ENCODE results near the gene RBM8A.
A peak's percentile ranks its signal among the peaks of the same experiment; 100 is the strongest.
"Not testable (repeated sequence)": the region's sequence is repeated elsewhere in the genome, so short reads cannot be mapped to it uniquely, and the experiment has no call there.

The RBM8A gene

DNA sequence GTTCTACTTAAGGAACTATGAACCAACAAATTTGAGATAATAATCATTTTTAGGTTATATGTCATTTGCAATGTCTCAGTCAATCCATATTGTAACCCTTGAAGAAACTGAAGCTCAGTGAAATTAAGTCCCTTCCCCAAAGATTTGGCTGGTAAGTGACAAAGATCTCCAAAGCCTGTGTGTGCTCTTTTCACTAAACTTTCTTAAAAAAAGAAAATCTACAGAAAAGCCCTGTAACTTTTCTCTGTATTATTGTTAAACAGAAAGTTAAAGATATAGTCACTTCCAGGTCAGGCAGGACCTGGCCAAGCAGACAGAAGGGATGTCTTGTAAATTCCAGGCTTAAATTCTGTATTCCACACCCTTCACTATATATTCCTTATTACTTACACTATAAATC, 29.1 kb upstream of the RBM8A start:
- DNase-seq: no peak

DNA sequence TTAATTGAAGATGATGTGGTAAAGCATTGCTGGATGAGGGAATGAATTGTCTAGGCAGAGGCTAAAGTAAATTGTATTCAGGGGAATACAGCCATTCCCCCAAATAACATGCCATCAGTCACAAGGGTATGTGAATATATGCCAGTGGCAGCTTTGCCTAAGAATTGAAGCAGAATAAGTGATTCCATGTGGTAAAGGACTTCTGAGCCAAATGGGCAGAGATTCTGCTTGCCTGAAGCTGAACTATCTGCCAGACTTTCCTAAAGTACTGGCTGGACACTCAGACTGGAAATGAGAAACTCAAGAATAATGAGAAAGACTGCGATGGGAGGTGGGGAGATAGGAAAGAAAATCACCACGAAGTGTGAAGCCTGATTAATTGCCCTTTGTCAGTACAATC, 28.2 kb upstream of the RBM8A start:
- no peak for DNase-seq

DNA sequence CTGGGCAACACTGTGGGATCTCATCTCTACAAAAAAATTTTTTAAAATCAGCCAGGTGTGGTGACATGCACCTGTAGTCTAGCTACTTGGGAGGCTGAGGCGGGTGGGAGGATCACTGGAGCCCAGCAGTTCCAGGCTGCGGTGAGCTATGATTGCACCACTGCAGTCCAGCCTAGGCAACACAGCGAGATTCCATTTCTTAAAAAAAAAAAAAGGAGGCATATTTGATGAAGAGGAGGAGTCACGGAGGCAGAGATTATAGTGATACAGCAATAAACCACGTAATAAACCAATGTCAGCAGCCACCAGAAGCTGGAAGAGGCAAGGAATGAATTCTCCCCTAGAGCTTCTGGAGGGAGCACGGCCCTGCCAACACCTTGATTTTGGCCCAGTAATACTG, 26.6 kb upstream of the RBM8A start:
- DNase-seq: no peak

DNA sequence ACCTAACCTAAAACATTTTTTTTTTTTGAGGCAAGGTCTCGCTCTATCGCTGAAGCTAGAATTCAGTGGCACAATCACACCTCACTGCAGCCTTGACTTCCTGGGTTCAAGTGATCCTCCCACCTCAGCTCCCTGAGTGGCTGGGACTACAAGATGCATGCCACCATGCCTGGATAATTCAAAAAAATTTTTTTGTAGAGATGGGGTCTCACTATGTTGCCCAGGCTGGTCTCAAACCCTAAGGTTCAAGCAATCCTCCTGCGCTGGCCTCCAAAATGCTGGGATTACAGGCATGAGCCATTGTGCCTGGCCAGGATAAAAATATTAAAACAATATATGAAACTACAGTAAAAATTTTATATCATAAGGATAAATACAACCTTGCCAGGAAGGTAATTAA, 25.6 kb upstream of the RBM8A start:
- no peak for DNase-seq

DNA sequence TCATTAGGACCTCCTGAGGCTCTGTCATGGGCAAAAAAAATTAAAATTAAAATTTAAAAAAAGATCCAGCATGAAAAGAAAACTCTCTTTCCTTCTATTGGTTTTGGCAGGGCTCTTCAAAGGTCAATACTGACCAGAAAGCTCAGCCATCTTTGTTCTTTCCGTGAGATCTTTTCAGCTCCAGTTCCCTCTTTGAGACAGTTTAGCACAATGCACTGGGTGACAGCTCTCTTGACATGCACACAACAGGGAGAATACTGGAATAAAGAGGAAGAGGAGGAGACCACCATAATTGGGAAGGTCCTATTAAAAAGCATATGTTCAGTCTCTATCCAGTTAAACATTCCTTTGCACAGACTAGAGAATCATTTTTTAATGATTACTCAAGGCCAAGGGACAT, 24.2 kb upstream of the RBM8A start:
- no peak for DNase-seq

DNA sequence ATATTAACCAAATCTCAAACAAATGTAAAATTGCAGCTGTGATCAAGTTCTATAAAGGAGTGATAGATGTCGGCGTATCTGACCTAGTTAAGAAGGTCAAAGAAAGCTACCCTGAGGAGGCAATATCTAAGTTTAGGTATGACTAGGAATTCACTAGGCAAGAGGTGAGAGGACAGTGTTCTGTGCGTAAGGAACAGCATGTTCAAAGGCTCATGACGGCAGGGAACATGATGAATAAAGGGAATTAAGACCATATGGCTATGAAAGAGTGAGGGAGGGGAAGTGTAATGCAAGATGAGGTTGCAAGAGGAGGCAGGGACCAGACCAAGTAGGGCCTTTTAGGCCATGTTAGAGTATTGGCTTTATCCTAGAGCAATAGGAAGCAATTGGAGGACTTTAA, 21.9 kb upstream of the RBM8A start:
- DNase-seq: no peak

DNA sequence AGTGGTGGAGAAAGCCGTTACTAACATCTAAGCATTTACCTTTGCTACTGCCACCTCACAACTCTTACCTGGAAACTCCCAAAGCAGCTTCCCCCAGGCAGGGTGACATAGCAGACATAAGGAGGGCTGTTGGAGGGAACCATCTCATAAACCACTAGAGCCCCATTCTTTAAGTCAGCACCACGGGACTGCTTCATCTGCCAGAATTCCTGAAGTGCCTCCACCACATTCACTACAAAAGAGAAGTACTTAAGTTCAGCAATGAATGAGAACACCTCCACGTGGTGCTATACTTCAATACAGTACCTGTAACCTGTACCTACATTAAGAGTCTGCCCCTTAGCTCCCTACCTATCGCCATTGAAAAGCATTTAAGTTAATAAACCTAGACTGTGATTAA, 20.3 kb upstream of the RBM8A start:
- no peak for DNase-seq

GRCh38 chr1:145946477-145946986, 19.2 kb upstream of the RBM8A start:
- no peak for DNase-seq

GRCh38 chr1:145944532-145944931, 17.2 kb upstream of the RBM8A start:
- no peak for DNase-seq

DNA sequence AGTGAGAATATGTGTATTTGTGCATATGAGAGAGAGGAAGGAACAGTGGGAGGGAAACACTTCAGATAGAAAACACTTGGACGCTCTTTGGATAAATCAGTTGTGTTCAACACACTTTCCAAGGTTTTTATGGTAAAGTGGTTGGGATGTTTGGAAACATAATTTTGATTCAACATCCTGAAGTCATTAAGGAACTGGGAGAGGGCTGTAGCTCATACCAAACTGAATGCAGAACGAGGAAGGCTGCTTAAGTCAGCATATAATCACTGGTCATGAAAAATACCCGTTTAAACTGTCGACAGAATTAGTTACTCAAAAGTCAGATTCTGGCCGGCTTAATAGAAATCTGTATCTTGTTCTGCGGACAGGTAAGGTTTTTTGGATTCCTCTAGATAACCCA, 15.6 kb upstream of the RBM8A start:
- no peak for DNase-seq

DNA sequence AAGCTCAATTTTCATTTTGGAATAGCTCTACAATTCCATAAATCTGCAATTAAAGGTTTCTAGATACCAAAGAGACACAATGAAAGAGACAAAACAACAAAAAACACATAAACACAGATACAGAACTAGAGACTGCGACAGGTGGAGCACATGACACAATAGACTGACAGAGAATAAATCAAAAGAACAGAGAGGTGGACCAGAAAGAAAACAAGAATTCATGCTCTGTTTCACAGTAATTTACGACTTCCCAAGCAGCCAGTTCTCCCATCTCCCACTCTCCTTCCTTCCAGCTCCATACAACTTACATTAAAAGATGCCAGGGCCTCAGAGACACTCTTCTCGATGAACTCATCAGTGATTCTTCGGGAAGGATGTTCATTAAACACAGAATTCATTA, 15.1 kb upstream of the RBM8A start:
- DNase-seq: no peak

- DNase-seq: no peak
Observed at GRCh38 chr1:145937436-145937835, 10.2 kb upstream of the RBM8A start.

DNA sequence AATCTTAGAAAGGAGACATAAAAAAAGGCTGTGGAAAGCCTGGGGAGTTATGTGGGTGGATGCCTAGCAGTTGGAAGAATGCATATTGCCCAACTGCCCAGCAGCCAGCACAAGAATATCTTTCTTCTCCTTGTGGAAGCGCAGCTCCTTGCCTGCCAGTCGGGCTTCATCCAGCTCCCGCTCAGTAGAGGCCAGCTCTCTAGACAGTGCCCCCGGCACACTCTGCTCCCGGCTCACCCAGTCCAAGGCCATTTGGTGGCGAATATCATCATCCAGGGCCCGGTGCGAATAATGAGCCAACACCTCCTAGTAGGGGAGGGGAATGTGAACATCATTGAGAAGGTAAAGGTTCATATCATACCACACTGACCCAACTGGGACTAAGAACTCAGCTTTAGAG, 9.0 kb upstream of the RBM8A start:
- no peak for DNase-seq

DNA sequence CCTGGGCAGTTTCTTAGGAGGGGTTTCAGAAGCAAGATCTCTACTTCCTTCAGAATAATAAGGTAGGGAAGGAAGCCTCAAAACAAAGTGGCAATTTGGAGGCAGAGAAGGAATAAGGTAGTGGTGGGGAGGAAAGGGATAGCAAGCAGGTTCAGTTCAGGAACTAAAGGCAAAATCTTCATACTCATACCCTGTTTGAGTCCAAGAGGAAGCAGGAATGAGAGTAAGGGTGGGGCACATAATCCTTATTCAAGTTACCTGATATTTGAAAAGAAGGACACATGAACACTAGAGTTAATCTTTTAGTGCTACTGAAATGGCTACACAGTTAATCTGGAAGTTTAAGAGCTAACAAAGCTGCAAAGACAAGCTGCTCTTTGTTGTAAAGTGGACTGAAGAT, 8.4 kb upstream of the RBM8A start:
- no peak for DNase-seq

DNA sequence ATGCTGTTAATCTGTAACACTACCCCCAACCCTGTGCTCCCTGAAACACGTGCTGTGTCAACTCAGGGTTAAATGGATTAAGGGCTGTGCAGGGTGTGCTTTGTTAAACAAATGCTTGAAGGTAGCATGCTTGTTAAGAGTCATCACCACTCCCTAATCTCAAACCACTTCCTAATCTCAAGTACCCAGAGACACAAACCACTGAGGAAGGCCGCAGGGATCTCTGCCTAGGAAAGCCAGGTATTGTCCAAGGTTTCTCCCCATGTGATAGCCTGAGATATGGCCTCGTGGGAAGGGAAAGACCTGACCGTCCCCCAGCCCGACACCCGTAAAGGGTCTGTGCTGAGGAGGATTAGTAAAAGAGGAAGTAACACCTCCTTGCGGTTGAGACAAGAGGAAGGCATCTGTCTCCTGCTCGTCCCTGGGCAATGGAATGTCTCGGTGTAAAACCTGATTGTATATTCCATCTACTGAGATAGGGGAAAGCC, 5.3 kb upstream of the RBM8A start:
- peak; percentile 39 for DNase-seq

GRCh38 chr1:145927916-145928643, 796 bp upstream of the RBM8A start:
- no peak for DNase-seq

- no peak for DNase-seq
Observed at GRCh38 chr1:145926686-145927062, 610 bp downstream of the RBM8A start.

DNA sequence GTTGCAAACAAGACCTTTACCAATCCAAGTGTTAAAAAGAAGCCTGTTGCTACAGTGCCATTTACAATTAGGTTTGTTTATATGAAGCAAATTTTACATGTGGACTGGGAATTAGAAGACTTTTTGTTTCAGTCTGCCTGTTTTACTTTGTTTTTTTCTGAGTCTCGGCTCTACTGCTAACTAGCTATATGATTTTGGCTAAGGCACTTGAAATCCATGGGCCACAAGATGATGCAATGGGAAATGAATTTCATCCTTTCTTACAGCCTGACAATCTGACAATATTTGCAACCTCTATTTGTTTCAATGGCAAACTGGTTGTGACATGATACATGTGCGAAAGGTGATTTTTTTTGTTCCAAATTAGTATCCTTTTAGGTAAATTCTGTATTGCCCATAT, 5.0 kb downstream of the RBM8A start:
- no peak for DNase-seq

DNA sequence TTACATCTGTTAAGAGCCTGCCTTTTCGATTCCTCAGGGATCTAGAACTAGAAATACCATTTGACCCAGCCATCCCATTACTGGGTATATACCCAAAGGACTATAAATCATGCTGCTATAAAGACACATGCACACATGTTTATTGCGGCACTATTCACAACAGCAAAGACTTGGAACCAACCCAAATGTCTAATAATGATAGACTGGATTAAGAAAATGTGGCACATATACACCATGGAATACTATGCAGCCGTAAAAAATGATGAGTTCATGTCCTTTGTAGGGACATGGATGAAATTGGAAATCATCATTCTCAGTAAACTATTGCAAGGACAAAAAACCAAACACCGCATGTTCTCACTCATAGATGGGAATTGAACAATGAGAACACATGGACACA, 7.0 kb downstream of the RBM8A start:
- DNase-seq: not testable (repeated sequence)

DNA sequence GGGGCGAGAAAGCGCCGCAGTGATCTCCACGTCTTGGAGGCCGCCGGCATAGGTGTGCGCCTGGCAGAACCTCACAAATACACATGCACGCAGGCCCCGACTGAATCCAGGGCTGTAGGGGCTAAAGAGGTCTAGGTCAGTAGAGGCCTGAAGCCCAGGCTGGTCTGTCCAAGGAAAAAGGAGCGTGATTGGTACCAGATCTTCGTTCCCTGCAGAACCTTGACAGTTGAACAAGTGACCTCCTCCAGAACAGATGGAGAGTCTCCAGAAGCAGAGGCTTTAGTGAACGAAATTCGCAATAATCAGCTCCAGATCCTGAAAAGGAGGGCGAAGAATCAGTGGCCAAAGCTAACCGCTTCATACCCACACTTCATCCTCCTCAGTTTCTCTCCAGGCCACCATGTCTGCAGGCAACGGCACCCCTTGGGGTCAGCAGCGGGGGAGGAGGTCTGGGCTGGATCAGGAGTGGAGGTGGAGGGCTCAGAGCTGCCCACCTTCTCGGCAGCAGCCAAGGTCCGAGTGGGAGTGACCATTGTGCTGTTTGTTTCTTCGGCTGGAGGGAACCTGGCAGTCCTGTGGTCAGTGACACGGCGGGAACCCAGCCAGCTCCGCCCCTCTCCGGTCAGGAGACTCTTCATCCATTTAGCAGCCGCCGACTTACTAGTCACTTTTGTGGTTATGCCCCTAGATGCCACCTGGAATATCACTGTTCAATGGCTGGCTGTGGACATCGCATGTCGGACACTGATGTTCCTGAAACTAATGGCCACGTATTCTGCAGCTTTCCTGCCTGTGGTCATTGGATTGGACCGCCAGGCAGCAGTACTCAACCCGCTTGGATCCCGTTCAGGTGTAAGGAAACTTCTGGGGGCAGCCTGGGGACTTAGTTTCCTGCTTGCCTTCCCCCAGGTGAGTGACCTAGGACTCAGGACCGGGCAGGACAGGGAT, 8.0 kb downstream of the RBM8A start:
- peak; percentile 23 for DNase-seq

DNA sequence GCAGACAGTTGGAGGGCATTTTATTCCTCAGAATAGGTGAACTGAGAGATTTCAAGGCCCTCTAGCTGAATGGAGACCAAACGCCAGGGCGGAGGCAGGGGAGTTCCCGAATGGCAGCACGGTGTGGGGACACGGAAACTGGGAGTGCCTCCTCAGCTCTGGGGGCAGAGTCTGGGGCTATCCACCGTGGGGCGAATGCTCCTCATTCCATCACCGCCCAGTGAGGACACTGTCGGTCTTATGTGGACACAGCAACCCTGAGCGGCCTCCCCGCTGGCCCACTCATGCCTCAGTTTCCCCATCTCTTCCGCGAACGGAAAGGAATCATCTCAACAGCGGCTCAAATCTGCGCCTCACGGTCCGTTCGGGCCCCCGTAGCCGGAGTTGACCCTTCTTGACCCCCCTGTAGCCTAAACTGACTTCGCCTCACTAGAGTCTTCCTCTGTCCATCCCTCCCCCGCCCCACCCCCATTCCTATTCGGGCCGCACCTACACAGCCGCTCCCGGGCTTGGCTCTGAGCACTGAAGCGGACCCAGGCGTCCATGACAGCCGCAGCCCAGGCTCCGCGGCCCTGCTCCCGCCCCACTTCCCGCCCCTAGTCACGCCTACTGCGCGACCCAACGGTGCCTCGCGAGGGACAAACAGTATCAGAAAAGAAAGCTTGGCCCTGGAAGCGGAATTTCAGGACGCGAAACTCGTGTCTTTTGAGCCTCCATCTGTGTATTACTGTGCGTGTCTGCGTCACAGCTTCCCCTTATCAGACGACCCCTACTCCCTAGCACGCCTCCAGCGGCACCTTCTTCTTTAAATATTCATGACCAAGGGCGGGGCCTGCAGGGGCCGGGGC, 8.9 kb downstream of the RBM8A start, which contains the start of gene PEX11B:
TSS of gene PEX11B (minus strand) at position 574 of the 848 bp plus-strand sequence. CDS start at position 545, 29 bp downstream.
- DNase-seq: peak; percentile 93

DNA sequence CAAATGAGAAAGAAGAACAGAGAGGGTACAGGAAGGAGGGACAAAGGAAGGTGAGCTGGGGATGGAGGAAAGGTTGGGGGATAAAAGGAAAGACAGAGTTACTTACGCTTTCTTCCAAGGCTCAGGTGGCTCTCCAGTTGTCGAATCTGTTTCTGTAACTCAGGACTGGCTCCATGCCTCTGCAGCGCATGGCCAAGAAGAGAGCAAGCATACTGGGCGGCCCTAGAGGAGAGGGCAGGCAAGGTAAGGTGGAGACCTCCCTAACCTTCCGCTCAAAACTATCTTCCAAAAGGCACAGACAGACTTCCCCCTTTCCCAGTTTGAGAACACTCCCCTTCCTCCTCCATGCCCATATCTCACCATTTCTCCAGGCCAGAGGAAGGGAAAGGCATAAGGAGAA, 9.7 kb downstream of the RBM8A start:
- DNase-seq: no peak

GRCh38 chr1:145916745-145917144, 10.5 kb downstream of the RBM8A start:
- DNase-seq: no peak
